ENCODE data around the gene ERCC4.

The ERCC4 gene

DNA sequence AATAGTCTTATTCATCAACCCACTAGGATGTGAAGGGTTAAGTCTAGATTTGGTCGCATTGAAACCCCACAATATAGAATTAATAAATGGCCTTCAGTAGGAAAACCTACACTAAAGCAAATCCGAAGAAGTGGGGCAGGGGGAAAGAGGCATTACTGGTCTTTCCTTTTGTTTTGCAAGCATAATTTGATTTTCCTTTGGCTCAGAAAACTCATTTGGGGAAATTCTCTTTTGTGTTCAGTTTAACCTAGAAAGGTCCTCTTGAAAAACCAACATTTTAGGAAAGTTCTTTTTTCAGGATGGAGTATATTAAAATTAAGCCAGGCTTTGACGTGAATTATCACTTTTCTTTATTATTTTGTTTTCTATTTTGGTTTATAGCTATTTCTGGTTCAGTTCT lies 31.7 kb downstream of the ERCC4 start:
- no peak for DNase-seq

DNA sequence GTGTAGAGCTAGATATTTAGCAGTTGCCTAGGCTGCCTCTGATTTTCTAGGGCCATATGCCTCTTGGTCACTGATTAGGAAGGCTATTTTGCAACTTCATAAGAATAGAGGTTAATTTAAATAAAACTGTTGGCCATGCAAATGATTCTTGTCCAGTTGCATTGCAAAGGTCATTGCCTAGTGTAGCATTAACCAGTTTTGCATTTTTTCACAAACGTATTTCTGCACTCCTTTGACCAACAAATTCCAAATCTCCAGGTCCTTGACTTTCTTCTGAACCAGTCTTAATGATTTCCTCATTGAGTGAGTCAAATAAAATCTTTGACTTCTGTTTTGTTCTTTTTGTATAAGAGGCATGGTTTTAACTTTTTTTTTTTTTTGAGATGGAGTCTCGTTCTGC lies 33.5 kb downstream of the ERCC4 start:
- no peak for DNase-seq

DNA sequence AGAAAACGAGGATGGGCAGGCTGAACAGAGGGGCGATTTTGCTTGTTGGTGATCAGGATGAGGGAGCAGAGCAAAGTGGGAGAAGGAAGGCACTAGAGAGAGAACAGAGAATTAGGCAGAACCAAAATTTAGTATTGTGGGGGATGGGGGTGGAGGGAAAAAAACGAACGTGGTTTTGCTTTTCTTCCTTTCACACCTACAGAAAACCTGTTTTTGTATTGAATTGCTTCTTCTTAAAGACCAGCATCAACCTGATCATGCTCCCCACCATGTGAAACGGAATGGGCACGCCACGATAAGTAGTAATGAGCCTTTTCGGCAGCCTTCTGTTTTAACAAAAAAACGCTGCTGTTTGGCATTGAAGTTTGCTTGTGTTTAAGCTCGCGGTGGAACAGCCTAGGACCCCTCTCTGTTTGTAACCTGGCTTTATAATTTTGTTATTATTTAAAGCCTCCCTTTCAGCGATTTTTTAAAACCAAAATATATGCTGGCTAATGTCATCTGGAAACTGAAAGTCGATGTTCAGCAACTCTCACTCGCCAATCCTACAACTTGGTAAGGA lies 36.8 kb downstream of the ERCC4 start:
- DNase-seq, result no peak

DNA sequence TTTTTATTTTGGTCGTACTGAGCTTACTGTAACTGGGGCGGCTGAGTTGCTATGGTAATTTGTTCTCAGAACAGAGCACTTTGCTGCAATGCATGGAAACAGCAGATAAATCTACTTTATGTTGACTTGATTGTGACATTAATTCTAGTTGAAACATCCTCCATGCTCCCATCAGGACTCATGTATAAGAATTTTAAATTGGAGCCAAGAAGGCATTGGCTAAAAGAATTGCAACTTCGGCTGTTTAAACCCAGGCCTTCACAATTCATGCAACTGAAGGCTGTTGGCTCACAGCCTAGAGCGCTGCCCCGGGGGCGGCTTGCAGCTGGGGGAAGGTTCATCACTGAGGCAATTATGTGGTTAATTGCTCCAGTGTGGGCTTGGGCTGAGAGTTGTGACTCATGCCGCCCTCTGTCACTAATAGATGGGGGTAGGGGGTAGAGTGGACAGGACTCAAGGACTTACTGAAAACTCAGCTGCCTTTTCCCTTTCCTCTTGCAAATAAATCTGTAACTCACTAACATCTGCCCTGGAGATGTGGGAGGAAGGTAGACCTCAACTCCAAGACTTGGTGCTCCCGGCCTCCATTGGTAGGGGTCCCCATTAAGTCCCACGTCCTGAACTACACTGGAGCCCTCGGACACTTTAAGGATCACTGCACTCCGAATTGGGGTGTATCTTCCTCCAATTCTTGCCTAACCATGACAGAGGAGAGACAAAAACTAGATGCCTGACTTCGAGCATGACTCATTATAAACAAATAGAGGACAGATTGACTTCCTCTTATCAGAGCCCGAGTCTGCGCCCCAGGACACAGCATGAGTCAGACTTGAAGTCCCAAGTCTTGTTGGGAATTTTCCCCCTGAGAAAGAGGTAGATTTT lies 37.5 kb downstream of the ERCC4 start:
- DNase-seq, result no peak

DNA sequence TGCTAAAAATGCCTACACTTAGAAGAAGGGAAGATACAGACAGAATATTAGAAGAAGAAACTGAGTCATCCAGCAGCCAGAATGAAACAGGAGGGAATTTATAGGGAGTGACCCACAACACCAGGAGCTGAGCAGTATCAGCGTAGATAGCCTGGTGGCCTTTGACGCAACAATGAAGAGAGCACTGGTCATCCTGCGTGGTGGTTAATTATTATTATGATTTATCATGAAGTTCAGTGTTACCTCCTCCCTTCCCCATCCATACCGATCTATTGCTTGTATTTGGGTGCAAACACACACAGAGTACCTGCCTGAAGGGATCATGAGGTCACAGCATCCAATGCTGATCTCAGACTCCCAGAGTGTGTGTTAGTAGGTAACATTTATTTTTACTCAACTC lies 38.5 kb downstream of the ERCC4 start:
- no peak for DNase-seq

GRCh38 chr16:13959626-13960025 lies 39.7 kb downstream of the ERCC4 start:
- no peak for DNase-seq

GRCh38 chr16:13961099-13961811 lies 41.3 kb downstream of the ERCC4 start:
- no peak for DNase-seq

GRCh38 chr16:13962232-13962631 lies 42.3 kb downstream of the ERCC4 start:
- no peak for DNase-seq

GRCh38 chr16:13968835-13969234 lies 48.9 kb downstream of the ERCC4 start:
- no peak for DNase-seq

DNA sequence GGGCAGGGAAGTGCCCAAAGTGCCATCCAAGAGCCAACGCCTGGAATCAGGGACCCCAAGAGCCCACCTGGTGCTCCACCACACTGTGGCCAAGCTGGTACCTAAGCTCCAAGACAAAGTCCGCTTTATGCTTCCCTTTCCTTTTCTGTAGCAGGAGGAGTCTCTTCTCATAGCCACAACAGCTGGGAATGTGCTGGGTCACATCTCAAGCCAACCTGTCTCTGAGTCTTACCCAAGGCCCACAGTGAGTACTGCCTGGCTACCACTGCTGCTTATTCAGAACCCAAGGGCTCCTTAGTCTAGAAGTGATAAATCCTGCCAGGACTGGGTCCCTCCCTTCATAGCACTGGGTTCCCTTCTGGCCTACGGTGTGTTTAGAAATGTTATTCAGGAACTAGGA lies 49.8 kb downstream of the ERCC4 start:
- no peak for DNase-seq

- DNase-seq, result no peak
These were observed 50.9 kb downstream of the ERCC4 start for GRCh38 chr16:13970708-13971422.

GRCh38 chr16:13973321-13974023 lies 53.5 kb downstream of the ERCC4 start:
- DNase-seq, result no peak

DNA sequence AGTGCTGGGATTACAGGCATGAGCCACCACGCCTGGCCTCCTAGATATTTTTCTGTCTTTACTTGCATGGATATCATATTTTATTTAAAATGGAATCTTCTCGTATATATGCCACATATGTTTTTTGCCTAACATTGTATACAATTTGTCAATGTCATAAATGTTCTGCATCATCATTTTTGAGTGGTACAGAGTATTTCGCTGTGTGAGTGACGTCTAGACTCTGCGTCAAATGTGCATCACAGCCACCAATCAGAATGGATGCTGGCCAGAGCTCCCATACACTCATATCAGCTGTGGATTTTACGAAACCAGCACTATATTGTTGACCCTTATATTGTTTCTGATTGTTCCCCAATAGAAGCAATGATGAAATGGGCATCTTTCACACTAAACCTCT lies 57.2 kb downstream of the ERCC4 start:
- DNase-seq, result no peak

DNA sequence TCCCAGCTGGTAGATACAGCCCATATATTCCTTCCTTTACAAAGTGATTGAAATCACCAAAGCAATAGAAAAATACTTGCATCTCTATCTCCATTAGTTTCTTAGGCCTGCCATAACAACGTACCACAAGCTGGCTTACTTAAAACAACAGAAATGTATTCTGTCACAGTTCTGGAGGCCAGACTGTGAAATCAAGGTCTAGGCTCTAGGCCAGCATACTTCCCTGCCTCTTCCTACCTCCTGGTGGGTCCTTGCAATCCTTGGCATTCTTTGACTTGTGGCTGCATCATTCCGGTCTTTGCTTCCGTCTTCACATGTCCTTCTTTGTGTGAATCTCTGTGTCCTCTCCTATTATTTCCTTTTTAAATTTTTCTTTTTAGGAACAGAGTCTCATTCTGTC lies 62.5 kb downstream of the ERCC4 start:
- no peak for DNase-seq

GRCh38 chr16:13983625-13984024 lies 63.7 kb downstream of the ERCC4 start:
- no peak for DNase-seq

GRCh38 chr16:13984794-13985193 lies 64.8 kb downstream of the ERCC4 start:
- DNase-seq, result no peak

- DNase-seq, result no peak
These were observed 68.1 kb downstream of the ERCC4 start for GRCh38 chr16:13988038-13988437.

GRCh38 chr16:13992322-13992721 lies 72.4 kb downstream of the ERCC4 start:
- no peak for DNase-seq

DNA sequence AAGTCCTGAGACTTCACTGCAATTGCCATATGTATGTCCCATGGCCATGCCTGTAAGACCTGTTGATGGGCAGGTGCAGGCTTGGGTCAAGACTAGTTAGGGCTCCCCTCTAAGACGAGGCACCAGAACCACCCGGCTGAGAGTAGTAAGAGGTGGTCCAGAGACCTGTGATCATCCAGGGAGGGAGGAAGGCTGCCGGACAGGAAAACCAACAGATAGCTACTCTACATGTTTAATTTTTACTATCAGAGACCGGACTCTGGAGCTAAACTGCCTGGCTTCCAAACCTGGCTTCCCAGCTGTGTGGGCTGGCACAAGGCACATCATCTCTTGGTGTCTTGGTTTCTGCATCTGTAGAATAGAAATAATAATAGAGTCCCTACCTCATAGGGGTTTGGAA lies 73.0 kb downstream of the ERCC4 start:
- DNase-seq, result no peak

- DNase-seq, result no peak
These were observed 74.5 kb downstream of the ERCC4 start for GRCh38 chr16:13994239-13995106.

DNA sequence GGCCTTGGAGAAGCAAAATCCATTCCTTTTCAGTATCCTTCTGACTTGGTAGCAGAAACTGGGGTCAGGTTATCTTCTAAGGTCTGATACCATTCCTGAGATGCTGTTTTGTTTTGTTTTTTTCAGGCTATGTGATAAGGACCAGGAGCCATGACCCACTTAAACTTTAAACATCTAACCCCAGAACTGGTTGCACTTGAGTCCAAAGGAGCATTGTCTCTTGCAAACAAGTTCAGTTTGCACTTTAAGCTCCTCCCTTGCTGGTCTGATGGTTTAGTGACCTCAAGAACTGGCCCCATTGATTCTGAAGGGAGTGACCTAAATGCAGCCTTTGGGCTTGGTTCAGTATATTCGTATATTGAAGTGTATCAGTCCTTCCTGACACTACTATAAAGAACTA lies 75.2 kb downstream of the ERCC4 start:
- no peak for DNase-seq
